Mesendoderm (in vitro differentiated cells): Measurements from ENCODE around the gene NUBPL.

Experiments used
- DNase-seq: peaks from one replicate; pipeline ENCODE4 v3.0.0; 2013
- H2AK5ac ChIP-seq: 2 replicates; pipeline ENCODE4 v1.6.1; 2013; ENCODE audit warnings: low read length, inconsistent platforms
- H2BK120ac ChIP-seq: 2 replicates; pipeline ENCODE4 v1.6.1; 2013; ENCODE audit warnings: low read depth, mild to moderate bottlenecking, low read length, moderate library complexity, mixed read lengths
- H2BK15ac ChIP-seq: replicated peaks from 2 replicates; pipeline ENCODE4 v1.6.1; 2013; ENCODE audit warnings: low read depth, mild to moderate bottlenecking, moderate library complexity
- H2BK5ac ChIP-seq: 2 replicates; pipeline ENCODE4 v1.6.1; 2013; ENCODE audit warnings: low read length, inconsistent platforms
- H3K18ac ChIP-seq: 2 replicates; pipeline ENCODE4 v1.6.1; 2013; ENCODE audit warnings: mild to moderate bottlenecking, low read length, mixed read lengths
- H3K23ac ChIP-seq: one replicate; pipeline ENCODE4 v1.6.1; 2013; ENCODE audit warnings: low read length
- H3K27ac ChIP-seq: 2 replicates; pipeline ENCODE4 v1.5.1; 2013; ENCODE audit warnings: low read depth, mild to moderate bottlenecking, inconsistent platforms, low read length, moderate library complexity
- H3K27me3 ChIP-seq: 2 replicates; pipeline ENCODE4 v1.6.1; 2013; ENCODE audit warnings: low read length, control low read depth, mild to moderate bottlenecking, inconsistent platforms; ENCODE audit not compliant: insufficient read depth, poor library complexity
- H3K36me3 ChIP-seq: 2 replicates; pipeline ENCODE4 v1.6.1; 2013; ENCODE audit warnings: low read length, inconsistent platforms; ENCODE audit not compliant: control insufficient read depth, insufficient read depth
- H3K4ac ChIP-seq: one replicate; pipeline ENCODE4 v1.6.1; 2013; ENCODE audit warnings: low read depth, mild to moderate bottlenecking, low read length, moderate library complexity
- H3K4me1 ChIP-seq: 2 replicates; pipeline ENCODE4 v1.6.1; 2013; ENCODE audit warnings: low read depth, low read length, inconsistent platforms; ENCODE audit not compliant: control insufficient read depth
- H3K4me2 ChIP-seq: 2 replicates; pipeline ENCODE4 v1.6.1; 2013; ENCODE audit warnings: low read length
- H3K4me3 ChIP-seq: 2 replicates; pipeline ENCODE4 v1.5.1; 2013; ENCODE audit warnings: mild to moderate bottlenecking, low read length
- H3K56ac ChIP-seq: one replicate; pipeline ENCODE4 v1.6.1; 2013; ENCODE audit warnings: low read length
- H3K79me1 ChIP-seq: 2 replicates; pipeline ENCODE4 v1.6.1; 2013; ENCODE audit warnings: low read length, inconsistent platforms
- H3K79me2 ChIP-seq: 2 replicates; pipeline ENCODE4 v1.6.1; 2013; ENCODE audit warnings: mild to moderate bottlenecking, low read length; ENCODE audit not compliant: control insufficient read depth, insufficient read depth
- H3K9ac ChIP-seq: 2 replicates; pipeline ENCODE4 v1.6.1; 2013; ENCODE audit warnings: low read length, inconsistent platforms
- H4K5ac ChIP-seq: one replicate; pipeline ENCODE4 v1.6.1; 2013; ENCODE audit warnings: low read length
- H4K8ac ChIP-seq: one replicate; pipeline ENCODE4 v1.6.1; 2013; ENCODE audit warnings: low read depth, mild to moderate bottlenecking, control low read depth, low read length, moderate library complexity
- WGBS: extraction: QIAGEN DNeasy Blood & Tissue Kit; methylation state at CpG from one replicate; pipeline ENCODE4 v1.1.7; 2013; ENCODE audit warnings: low lambda C conversion rate, missing lambda C conversion rate; ENCODE audit not compliant: insufficient coverage; ENCODE audit errors: extremely low coverage; 5-methylcytosine and 5-hydroxymethylcytosine counted together

The NUBPL gene

GRCh38 chr14:31578266-31578665, 17.1 kb downstream of the NUBPL start:
- H3K4me3 ChIP-seq: no peak overlapping the region
- no peaks in the 10 kb centered on the region for H3K27me3 ChIP-seq
- no peak overlapping the region for H3K18ac ChIP-seq
- H2BK120ac ChIP-seq: no peak overlapping the region
- no peak overlapping the region for H2BK5ac ChIP-seq
- no peak overlapping the region for H3K27ac ChIP-seq
- no peak overlapping the region for H4K5ac ChIP-seq
- no peaks in the 10 kb centered on the region for H3K36me3 ChIP-seq
- WGBS: no CpG with 5 or more reads among the region's 3 CpGs
- H3K56ac ChIP-seq: no peak overlapping the region
- no peak for DNase-seq
- H2AK5ac ChIP-seq: no peak overlapping the region
- H3K4me2 ChIP-seq: no peak overlapping the region
- H4K8ac ChIP-seq: no peak overlapping the region
- no peaks in the 10 kb centered on the region for H3K79me2 ChIP-seq
- no peaks in the 10 kb centered on the region for H3K4me1 ChIP-seq
- H2BK15ac ChIP-seq: no peak overlapping the region
- H3K9ac ChIP-seq: no peak overlapping the region
- no peak overlapping the region for H3K4ac ChIP-seq
- no peaks in the 10 kb centered on the region for H3K79me1 ChIP-seq
- H3K23ac ChIP-seq: no peak overlapping the region

- no peak overlapping the region for H3K18ac ChIP-seq
- no peaks in the 10 kb centered on the region for H3K27me3 ChIP-seq
- WGBS: no CpG with 5 or more reads among the region's 7 CpGs
- no peak overlapping the region for H4K5ac ChIP-seq
- no peak overlapping the region for H2BK120ac ChIP-seq
- no peak overlapping the region for H3K9ac ChIP-seq
- no peaks in the 10 kb centered on the region for H3K4me1 ChIP-seq
- no peak overlapping the region for H3K4me3 ChIP-seq
- H3K79me2 ChIP-seq: no peaks in the 10 kb centered on the region
- H2BK15ac ChIP-seq: no peak overlapping the region
- H4K8ac ChIP-seq: no peak overlapping the region
- H2BK5ac ChIP-seq: no peak overlapping the region
- H3K27ac ChIP-seq: no peak overlapping the region
- DNase-seq: peak; percentile 49
- H3K4ac ChIP-seq: no peak overlapping the region
- H3K4me2 ChIP-seq: no peak overlapping the region
- no peak overlapping the region for H3K23ac ChIP-seq
- no peak overlapping the region for H3K56ac ChIP-seq
- H2AK5ac ChIP-seq: no peak overlapping the region
- H3K79me1 ChIP-seq: no peaks in the 10 kb centered on the region
- no peaks in the 10 kb centered on the region for H3K36me3 ChIP-seq
These were observed 17.7 kb downstream of the NUBPL start for GRCh38 chr14:31578792-31579501.

GRCh38 chr14:31580234-31580633, 19.0 kb downstream of the NUBPL start:
- no peak overlapping the region for H3K4me3 ChIP-seq
- no peak overlapping the region for H2BK5ac ChIP-seq
- H3K18ac ChIP-seq: no peak overlapping the region
- no peak overlapping the region for H3K27ac ChIP-seq
- no peak overlapping the region for H3K4me2 ChIP-seq
- no peak overlapping the region for H3K4ac ChIP-seq
- H3K79me1 ChIP-seq: no peaks in the 10 kb centered on the region
- H3K4me1 ChIP-seq: no peaks in the 10 kb centered on the region
- H3K56ac ChIP-seq: no peak overlapping the region
- no peaks in the 10 kb centered on the region for H3K36me3 ChIP-seq
- H2AK5ac ChIP-seq: no peak overlapping the region
- H3K27me3 ChIP-seq: no peaks in the 10 kb centered on the region
- H4K8ac ChIP-seq: no peak overlapping the region
- no peak overlapping the region for H3K9ac ChIP-seq
- no CpG with 5 or more reads among the region's 3 CpGs for WGBS
- no peak overlapping the region for H2BK15ac ChIP-seq
- no peak overlapping the region for H4K5ac ChIP-seq
- DNase-seq: no peak
- no peak overlapping the region for H2BK120ac ChIP-seq
- H3K23ac ChIP-seq: no peak overlapping the region
- H3K79me2 ChIP-seq: no peaks in the 10 kb centered on the region

- Histone ChIP-seq H3K4me3 (no peak overlapping the region), H3K27ac (no peak overlapping the region), H2BK5ac (no peak overlapping the region)
These were observed 21.1 kb downstream of the NUBPL start for GRCh38 chr14:31582286-31582691.

GRCh38 chr14:31582836-31583452, 21.7 kb downstream of the NUBPL start:
- no peaks in the 10 kb centered on the region for H3K79me1 ChIP-seq
- no peak overlapping the region for H3K9ac ChIP-seq
- H4K8ac ChIP-seq: no peak overlapping the region
- H3K27me3 ChIP-seq: no peaks in the 10 kb centered on the region
- no peaks in the 10 kb centered on the region for H3K79me2 ChIP-seq
- no peaks in the 10 kb centered on the region for H3K36me3 ChIP-seq
- H3K4me3 ChIP-seq: no peak overlapping the region
- H2BK5ac ChIP-seq: no peak overlapping the region
- H3K56ac ChIP-seq: no peak overlapping the region
- no peak overlapping the region for H2BK15ac ChIP-seq
- no peaks in the 10 kb centered on the region for H3K4me1 ChIP-seq
- DNase-seq: no peak
- H3K4me2 ChIP-seq: no peak overlapping the region
- H4K5ac ChIP-seq: no peak overlapping the region
- 100% methylated on average over 2 of the region's 3 CpGs for WGBS
- no peak overlapping the region for H3K27ac ChIP-seq
- H3K23ac ChIP-seq: no peak overlapping the region
- H3K4ac ChIP-seq: no peak overlapping the region
- no peak overlapping the region for H3K18ac ChIP-seq
- no peak overlapping the region for H2AK5ac ChIP-seq
- H2BK120ac ChIP-seq: no peak overlapping the region

More at GRCh38 chr14:31582286-31582691, 21.1 kb downstream of the NUBPL start:
- H4K8ac ChIP-seq: no peak overlapping the region
- H2BK120ac ChIP-seq: no peak overlapping the region
- no peak overlapping the region for H3K4ac ChIP-seq
- no peak for DNase-seq
- H3K4me2 ChIP-seq: no peak overlapping the region
- no peak overlapping the region for H2AK5ac ChIP-seq
- no peaks in the 10 kb centered on the region for H3K79me2 ChIP-seq
- no peak overlapping the region for H4K5ac ChIP-seq
- H3K4me1 ChIP-seq: no peaks in the 10 kb centered on the region
- no peak overlapping the region for H3K18ac ChIP-seq
- H3K27me3 ChIP-seq: no peaks in the 10 kb centered on the region
- H3K79me1 ChIP-seq: no peaks in the 10 kb centered on the region
- no peaks in the 10 kb centered on the region for H3K36me3 ChIP-seq
- H3K23ac ChIP-seq: no peak overlapping the region
- H2BK15ac ChIP-seq: no peak overlapping the region
- WGBS: no CpG with 5 or more reads among the region's 1 CpG
- no peak overlapping the region for H3K56ac ChIP-seq
- H3K9ac ChIP-seq: no peak overlapping the region
